ENCODE measurements around the gene SELENOI.

- TF ChIP-seq, protein P1, sequence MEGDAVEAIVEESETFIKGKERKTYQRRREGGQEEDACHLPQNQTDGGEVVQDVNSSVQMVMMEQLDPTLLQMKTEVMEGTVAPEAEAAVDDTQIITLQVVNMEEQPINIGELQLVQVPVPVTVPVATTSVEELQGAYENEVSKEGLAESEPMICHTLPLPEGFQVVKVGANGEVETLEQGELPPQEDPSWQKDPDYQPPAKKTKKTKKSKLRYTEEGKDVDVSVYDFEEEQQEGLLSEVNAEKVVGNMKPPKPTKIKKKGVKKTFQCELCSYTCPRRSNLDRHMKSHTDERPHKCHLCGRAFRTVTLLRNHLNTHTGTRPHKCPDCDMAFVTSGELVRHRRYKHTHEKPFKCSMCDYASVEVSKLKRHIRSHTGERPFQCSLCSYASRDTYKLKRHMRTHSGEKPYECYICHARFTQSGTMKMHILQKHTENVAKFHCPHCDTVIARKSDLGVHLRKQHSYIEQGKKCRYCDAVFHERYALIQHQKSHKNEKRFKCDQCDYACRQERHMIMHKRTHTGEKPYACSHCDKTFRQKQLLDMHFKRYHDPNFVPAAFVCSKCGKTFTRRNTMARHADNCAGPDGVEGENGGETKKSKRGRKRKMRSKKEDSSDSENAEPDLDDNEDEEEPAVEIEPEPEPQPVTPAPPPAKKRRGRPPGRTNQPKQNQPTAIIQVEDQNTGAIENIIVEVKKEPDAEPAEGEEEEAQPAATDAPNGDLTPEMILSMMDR (conservative IDR thresholded peaks at IDR 0.05; ENCODE audit: low read depth, low read length), result no peak
- TF ChIP-seq CHD1 (IDR thresholded peaks at IDR 0.05; ENCODE audit: low read depth, low read length) (no peak), ELK1 (IDR thresholded peaks at IDR 0.05; ENCODE audit: borderline replicate concordance, low read depth, low read length) (no peak), POLR2A (IDR thresholded peaks at IDR 0.05; ENCODE audit: low read depth, low read length) (no peak), RCOR1 (IDR thresholded peaks at IDR 0.05; ENCODE audit: insufficient replicate concordance, low read length) (no peak), RAD21 (IDR thresholded peaks at IDR 0.05; ENCODE audit: low read length) (no peak), MAFK (IDR thresholded peaks at IDR 0.05; ENCODE audit: low read depth, low read length) (no peak), CEBPB (IDR thresholded peaks at IDR 0.05; ENCODE audit: low read depth, low read length) (no peak), BHLHE40 (IDR thresholded peaks at IDR 0.05; ENCODE audit: low read depth, low read length) (no peak), MAZ (IDR thresholded peaks at IDR 0.05; ENCODE audit: borderline replicate concordance, low read depth, low read length) (no peak), SMC3 (IDR thresholded peaks at IDR 0.05; ENCODE audit: low read depth, low read length) (no peak), MXI1 (IDR thresholded peaks at IDR 0.05; ENCODE audit: borderline replicate concordance, low read depth, low read length) (no peak)
- TF ChIP-seq, protein P2, sequence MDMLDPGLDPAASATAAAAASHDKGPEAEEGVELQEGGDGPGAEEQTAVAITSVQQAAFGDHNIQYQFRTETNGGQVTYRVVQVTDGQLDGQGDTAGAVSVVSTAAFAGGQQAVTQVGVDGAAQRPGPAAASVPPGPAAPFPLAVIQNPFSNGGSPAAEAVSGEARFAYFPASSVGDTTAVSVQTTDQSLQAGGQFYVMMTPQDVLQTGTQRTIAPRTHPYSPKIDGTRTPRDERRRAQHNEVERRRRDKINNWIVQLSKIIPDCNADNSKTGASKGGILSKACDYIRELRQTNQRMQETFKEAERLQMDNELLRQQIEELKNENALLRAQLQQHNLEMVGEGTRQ (IDR thresholded peaks at IDR 0.05; ENCODE audit: low read depth, low read length), result no peak
Observed at GRCh38 chr2:26429779-26430578, 84.0 kb downstream of the SELENOI start.
